HG03196 (cell line): ENCODE measurements around the gene ZCCHC24.

ENCODE experiments used
- ATAC-seq: cut with Tn5 transposase; IDR thresholded peaks from one replicate; pipeline ENCODE4 v1.9.1; 2021; ENCODE audit not compliant: unreplicated experiment

Gene ZCCHC24

GRCh38 chr10:79412516-79412915 is 32.9 kb downstream of the ZCCHC24 start:
- no peak for ATAC-seq

GRCh38 chr10:79411546-79412495 is 33.6 kb downstream of the ZCCHC24 start:
- ATAC-seq = no peak

DNA sequence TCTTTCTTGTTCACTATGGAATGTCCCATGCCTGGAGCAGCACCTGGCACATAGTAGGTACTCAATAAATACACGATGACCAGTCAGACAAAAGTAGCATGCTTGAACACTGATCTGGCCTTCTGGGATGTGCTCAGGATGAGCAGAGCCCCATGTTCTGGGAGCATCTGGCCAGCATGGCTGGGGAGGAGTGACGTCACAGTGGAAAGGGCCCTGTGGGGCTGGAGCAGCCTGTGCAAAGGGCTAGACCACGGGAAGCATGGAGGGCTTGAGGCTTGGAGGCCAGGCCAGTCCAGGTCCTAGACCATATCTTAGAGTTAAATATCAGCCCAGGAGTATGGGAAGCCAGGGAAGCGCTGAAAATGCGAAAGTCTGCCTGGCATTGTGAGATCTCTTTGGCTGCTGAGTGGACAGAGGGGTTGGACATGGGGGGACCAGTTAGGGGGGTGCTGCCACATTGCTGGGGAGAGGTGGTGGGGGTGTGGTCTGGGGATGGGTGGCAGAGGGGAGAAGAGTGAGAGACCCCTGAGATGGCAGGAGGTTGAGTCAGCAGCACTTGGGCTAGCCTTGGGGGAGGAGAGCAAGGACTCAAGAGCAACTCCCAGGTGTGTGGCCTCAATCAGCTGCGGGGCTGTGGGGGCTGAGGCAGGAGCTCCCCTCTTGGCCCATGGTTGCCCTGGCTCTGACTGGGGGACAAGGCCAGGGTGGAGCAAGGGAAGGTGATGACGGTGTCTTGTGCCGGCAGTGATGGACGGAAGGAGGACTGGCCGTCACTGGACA is 34.9 kb downstream of the ZCCHC24 start:
- ATAC-seq = no peak

- ATAC-seq = no peak
Measured at GRCh38 chr10:79409726-79410085, 35.7 kb downstream of the ZCCHC24 start.

DNA sequence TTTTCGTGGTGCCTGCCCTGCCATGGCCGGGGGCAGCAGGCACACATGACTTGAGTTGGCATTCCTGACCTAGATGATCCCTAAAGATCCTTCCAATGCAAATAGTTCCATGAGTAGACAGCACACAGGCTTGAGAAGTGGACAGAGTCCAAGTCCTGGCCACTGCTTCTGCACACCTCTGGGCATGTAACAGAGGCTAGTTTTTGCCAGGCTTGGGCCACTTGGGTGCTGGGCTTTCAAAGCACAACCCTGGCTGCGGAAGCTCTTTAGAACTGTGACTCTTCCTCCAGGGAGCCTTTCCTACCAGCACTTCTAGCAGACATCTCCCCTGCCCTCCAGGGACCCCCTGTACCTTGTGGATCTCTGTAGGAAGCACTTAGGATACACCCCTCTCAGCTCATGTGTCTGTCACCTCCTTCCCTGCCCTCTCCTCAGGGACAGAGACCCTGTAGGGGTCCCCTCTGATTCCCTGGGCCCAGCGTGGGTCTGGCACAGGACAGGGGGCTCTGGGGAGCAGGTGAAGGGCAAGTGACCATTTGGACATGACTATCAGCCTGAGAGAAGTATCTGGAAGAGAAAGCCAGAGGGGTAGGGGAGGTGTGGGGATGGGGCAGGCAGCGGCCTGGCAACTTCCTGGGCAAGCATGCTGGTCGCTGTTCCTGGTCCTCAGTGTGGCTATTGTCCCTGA is 36.2 kb downstream of the ZCCHC24 start:
- ATAC-seq = no peak

GRCh38 chr10:79407811-79408795 is 37.3 kb downstream of the ZCCHC24 start:
- ATAC-seq = no peak

DNA sequence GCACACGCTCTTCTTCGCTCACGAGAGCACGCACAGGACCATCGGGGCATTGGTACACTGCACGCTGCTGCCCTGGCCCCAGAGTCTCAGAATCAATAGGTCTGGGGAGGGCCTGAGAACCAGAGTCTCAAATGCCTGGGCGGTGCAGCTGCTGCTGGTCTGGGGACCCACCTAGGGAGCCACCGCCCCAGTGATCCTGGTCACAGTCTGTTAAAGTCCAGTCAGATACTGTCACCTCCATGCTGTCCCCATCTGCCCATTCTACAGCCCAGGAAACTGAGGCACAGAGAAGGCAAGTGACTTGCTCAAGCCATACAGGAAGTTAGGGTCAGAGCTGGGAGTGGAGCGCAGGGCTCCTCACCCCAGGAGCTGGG is 38.0 kb downstream of the ZCCHC24 start:
- no peak for ATAC-seq

- no peak for ATAC-seq
Measured at GRCh38 chr10:79406683-79407422, 38.6 kb downstream of the ZCCHC24 start.

GRCh38 chr10:79405995-79406515 is 39.4 kb downstream of the ZCCHC24 start:
- ATAC-seq = no peak

GRCh38 chr10:79405221-79405994 is 40.0 kb downstream of the ZCCHC24 start:
- ATAC-seq = no peak

DNA sequence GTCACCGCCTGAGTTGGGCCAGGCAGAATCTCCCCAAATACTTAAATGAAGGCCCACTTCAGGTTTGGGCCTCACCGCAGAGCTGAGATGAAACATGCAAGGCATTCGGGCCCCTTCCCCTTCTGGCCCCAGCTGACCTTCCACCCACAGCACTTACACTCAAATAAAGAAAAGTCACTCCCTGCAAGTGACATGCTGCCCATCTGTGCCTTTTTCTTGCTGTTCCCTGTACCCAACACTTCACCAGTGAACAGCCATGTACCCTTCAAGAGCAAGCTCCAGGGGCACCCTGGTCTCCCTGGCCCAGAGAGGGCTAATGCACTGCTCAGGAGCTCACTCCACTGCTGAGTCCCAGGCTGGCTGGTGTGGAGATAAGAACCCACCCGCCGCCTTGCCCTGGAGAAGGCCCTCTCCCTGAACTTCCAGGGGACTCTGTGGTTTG is 40.7 kb downstream of the ZCCHC24 start:
- ATAC-seq = no peak

DNA sequence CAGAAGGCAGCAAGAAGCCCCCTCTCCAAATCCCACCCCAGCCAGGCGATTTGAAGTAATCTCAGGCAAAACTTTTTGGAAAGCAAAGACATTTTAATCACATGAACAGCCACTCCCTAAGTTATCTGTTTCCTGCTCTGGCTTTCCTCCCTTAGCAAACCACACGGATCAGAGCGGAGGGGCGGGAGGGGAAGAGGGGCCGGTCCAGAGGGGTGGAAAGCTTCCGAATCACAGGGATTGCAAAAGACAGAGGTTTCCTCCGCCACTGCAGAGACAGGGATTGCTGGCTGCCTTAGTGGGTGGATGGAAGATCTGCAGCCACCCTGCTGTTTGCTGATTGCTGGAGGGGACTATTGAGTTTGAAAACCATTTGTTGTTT is 41.2 kb downstream of the ZCCHC24 start:
- no peak for ATAC-seq

DNA sequence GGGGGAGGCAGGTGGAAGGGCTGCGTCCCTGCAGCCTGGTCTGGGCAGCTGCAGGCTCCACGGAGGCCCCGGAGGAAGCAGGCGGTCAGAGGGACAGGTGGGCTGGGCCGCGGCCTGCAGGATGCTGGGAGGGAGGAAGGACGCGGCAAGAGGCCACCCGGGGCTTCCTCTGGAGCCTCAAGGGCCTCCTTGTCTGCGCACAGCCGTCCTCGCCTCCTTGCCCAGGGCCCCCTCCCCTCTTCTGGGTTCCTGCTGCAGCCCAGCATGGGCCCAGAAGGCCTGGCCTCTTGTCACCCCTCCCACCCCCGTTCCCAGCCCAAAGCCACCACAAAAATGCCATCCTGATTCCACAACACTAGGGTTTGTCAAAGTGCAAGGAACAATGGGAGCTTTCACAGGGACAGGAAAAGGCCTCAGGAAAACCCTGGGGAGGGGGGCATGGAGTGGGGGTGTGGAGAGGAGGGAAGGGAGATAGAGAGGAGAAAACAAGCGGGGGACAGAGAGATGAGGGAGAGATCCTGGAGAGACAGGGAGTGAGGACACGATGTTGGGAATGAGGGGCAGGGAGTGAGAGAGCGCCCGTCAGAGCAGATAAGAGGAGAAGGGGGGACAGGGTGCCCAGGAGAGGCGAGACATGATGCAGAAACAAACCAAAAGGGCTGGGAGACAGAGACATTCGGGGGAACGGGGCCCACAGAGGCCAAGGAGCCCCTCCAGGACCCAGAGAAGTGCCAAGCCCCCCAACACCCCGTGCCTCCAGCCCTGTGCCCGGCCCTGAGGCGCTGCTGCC is 41.8 kb downstream of the ZCCHC24 start:
- ATAC-seq = no peak

GRCh38 chr10:79402951-79403350 is 42.5 kb downstream of the ZCCHC24 start:
- no peak for ATAC-seq

DNA sequence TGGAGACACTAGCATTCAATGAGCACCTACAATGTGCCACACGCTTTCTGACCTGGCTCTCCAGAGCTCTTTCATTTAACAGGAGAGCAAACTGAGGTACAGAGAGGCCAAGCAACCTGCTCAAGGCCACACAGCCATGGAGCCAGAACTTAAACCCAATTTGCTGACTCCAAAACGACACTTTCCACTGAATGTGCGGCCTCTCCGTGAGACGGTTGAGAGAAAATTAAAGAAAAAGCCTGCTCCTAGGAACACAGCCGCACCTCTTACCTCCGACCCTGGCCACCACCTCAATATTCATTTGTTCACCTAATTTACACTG is 42.8 kb downstream of the ZCCHC24 start:
- ATAC-seq = no peak

- ATAC-seq = no peak
Measured at GRCh38 chr10:79401015-79401921, 44.2 kb downstream of the ZCCHC24 start.
